ENCODE results near the gene EML4.
"Not testable (repeated sequence)": the region's sequence is repeated elsewhere in the genome, so short reads cannot be mapped to it uniquely, and the experiment has no call there.

EML4 gene

GRCh38 chr2:42359965-42360483 lies 190.9 kb downstream of the EML4 start:
- no peak for DNase-seq (ENCODE audit: low read depth)

GRCh38 chr2:42360493-42360889 lies 191.3 kb downstream of the EML4 start:
- no peak for DNase-seq (ENCODE audit: low read depth)

- DNase-seq (ENCODE audit: low read depth): peak; percentile 93
These were observed 192.0 kb downstream of the EML4 start, which contains the start of gene COX7A2L for GRCh38 chr2:42360890-42361727. COX7A2L (minus strand) TSS chr2:42361217; CDS start chr2:42361161, 56 bp downstream.

- no peak for DNase-seq (ENCODE audit: low read depth)
These were observed 192.7 kb downstream of the EML4 start for GRCh38 chr2:42361728-42362283.

- DNase-seq (ENCODE audit: low read depth): no peak
These were observed 194.3 kb downstream of the EML4 start for GRCh38 chr2:42363413-42363812.

GRCh38 chr2:42364658-42365057 lies 195.5 kb downstream of the EML4 start:
- no peak for DNase-seq (ENCODE audit: low read depth)

GRCh38 chr2:42366411-42366810 lies 197.3 kb downstream of the EML4 start:
- DNase-seq (ENCODE audit: low read depth): no peak

- no peak for DNase-seq (ENCODE audit: low read depth)
These were observed 198.7 kb downstream of the EML4 start for GRCh38 chr2:42367835-42368234.

- no peak for DNase-seq (ENCODE audit: low read depth)
These were observed 199.8 kb downstream of the EML4 start for GRCh38 chr2:42368817-42369531.

- DNase-seq (ENCODE audit: low read depth): no peak
These were observed 200.5 kb downstream of the EML4 start for GRCh38 chr2:42369532-42370229.

GRCh38 chr2:42371611-42372473 lies 202.7 kb downstream of the EML4 start:
- DNase-seq (ENCODE audit: low read depth): no peak

- no peak for DNase-seq (ENCODE audit: low read depth)
These were observed 203.5 kb downstream of the EML4 start for GRCh38 chr2:42372474-42373200.

- no peak for DNase-seq (ENCODE audit: low read depth)
These were observed 207.6 kb downstream of the EML4 start for GRCh38 chr2:42376758-42377157.

- no peak for DNase-seq (ENCODE audit: low read depth)
These were observed 209.3 kb downstream of the EML4 start for GRCh38 chr2:42378415-42378814.

GRCh38 chr2:42380026-42380425 lies 210.9 kb downstream of the EML4 start:
- not testable (repeated sequence) for DNase-seq (ENCODE audit: low read depth)

GRCh38 chr2:42382144-42382543 lies 213.0 kb downstream of the EML4 start:
- DNase-seq (ENCODE audit: low read depth): no peak

All from stimulated activated CD8-positive, alpha-beta memory T cell treated with anti-CD3 and anti-CD28 coated beads, Interleukin-12 subunit alpha, Interleukin-12 subunit beta, amount 100 ng/mL, for 1 hour (primary cell).